ENCODE data around the gene RFTN1. TPM values are rescaled to one million over a fixed set of nuclear protein-coding genes. Genes with fewer than 3 reads are reported as not detected.

The RFTN1 gene
- total and polyA plus RNA-seq, 2 donors (not counting 1 experiment from before 2014, with no cell fraction given), result 32.4 to 156 TPM

DNA sequence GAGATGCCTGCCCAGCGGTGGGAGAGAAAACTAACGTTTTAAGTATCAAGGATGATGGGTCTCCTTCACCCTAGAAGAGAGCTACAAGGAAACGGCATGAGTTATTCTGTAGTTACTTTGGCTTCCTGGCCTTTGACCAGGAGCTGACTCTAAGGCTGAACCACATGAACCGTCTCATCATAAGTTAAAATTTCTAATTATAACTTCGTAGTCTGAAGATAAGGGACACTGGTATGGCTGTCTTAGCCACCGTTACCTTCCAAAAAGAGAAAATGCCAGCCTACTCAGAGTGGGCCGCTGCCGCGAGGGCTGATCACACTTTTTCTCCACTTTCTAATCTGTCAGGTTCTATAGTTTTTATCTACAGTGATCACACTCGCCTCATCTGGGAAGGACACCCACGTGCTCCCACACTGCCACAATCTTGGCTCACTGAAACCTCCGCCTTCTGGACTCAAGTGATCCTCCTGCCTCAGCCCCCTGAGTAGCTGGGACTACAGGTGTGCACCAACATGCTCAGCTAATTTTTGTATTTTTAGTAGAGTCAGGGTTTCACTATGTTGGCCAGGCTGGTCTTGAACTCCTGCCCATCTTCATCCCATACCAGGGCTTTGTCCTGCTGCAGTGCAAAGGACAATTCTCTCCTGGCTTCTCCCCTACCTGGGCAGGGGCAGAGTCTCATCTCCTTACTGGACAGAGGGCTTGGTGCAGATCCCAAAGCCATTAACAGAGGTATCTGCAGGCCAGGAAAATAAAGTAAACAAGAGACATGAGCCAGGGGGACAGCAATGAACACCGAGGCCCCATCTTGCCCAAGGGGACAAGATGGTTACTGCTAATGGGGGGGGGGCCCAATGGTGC is 73.4 kb downstream of the RFTN1 start:
- Histone ChIP-seq H3K27me3 (replicated peaks in 1 of 4; ENCODE audit: control extremely low read depth in 1 of 4, control insufficient read depth in 3 of 4, insufficient read depth in 4 of 4, low read length in 3 of 4) (no peaks in the 10 kb centered on the region), H3K79me2 (ENCODE audit: control insufficient read depth, insufficient read depth, low read length) (peaks cover 90% of the 10 kb centered on the region), H3K27ac (ENCODE audit: low read length in 2 of 2) (no peak overlapping the region), H3K9ac (ENCODE audit: low read length) (no peak overlapping the region), H2AFZ (ENCODE audit: insufficient read depth, low read depth, low read length, poor library complexity, severe bottlenecking) (no peak overlapping the region), H4K20me1 (ENCODE audit: control insufficient read depth, insufficient read depth, low read length, poor library complexity, severe bottlenecking) (peaks cover 24% of the 10 kb centered on the region), H3K9me3 (ENCODE audit: control extremely low read depth in 1 of 3, control insufficient read depth in 2 of 3, insufficient read depth in 1 of 3, low read length in 2 of 3) (peaks cover 0 to 2% (median 0%) of the 10 kb centered on the region in 3 donors), H3K36me3 (replicated peaks in 1 of 2; ENCODE audit: control extremely low read depth in 1 of 2, control insufficient read depth in 1 of 2, extremely low read depth in 1 of 2, insufficient read depth in 2 of 2, low read length in 1 of 2) (peaks cover 0 to 3% of the 10 kb centered on the region in 2 experiments), H3K4me3 (ENCODE audit: control extremely low read depth in 1 of 5, extremely low read depth in 1 of 5, insufficient read depth in 1 of 5, low read depth in 2 of 5, low read length in 4 of 5) (no peak overlapping the region), H3K4me1 (ENCODE audit: control insufficient read depth in 2 of 2, insufficient read depth in 2 of 2, low read length in 2 of 2) (peaks cover 9 to 12% of the 10 kb centered on the region in 2 donors), H3K4me2 (replicated peaks; ENCODE audit: low read depth, low read length, poor library complexity, severe bottlenecking) (no peak overlapping the region)
- ChIA-PET POLR2A (no interaction called here), CTCF (no interaction called here)
- Mint-ChIP-seq H3K27me3 (no peaks in the 10 kb centered on the region), H3K4me1 (peaks cover 28% of the 10 kb centered on the region), H3K27ac (no peak overlapping the region), H3K9me3 (ENCODE audit: insufficient read depth) (peaks cover 2% of the 10 kb centered on the region), H3K4me3 (no peak overlapping the region)
- WGBS (ENCODE audit: insufficient coverage), result 100% methylated on average over 6 of the region's 13 CpGs
- intact Hi-C loops (cut with micrococcal nuclease), result no loop called here
- DNase-seq, result no peak
- TF ChIP-seq EZH2 (IDR thresholded peaks at IDR 0.05; ENCODE audit: borderline replicate concordance, insufficient read depth, low read depth, low read length, poor library complexity, severe bottlenecking), result no peak
- TF ChIP-seq, protein P1, sequence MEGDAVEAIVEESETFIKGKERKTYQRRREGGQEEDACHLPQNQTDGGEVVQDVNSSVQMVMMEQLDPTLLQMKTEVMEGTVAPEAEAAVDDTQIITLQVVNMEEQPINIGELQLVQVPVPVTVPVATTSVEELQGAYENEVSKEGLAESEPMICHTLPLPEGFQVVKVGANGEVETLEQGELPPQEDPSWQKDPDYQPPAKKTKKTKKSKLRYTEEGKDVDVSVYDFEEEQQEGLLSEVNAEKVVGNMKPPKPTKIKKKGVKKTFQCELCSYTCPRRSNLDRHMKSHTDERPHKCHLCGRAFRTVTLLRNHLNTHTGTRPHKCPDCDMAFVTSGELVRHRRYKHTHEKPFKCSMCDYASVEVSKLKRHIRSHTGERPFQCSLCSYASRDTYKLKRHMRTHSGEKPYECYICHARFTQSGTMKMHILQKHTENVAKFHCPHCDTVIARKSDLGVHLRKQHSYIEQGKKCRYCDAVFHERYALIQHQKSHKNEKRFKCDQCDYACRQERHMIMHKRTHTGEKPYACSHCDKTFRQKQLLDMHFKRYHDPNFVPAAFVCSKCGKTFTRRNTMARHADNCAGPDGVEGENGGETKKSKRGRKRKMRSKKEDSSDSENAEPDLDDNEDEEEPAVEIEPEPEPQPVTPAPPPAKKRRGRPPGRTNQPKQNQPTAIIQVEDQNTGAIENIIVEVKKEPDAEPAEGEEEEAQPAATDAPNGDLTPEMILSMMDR (IDR thresholded peaks at IDR 0.05), result no peak
- no peak for ATAC-seq (ENCODE audit: low read depth)

DNA sequence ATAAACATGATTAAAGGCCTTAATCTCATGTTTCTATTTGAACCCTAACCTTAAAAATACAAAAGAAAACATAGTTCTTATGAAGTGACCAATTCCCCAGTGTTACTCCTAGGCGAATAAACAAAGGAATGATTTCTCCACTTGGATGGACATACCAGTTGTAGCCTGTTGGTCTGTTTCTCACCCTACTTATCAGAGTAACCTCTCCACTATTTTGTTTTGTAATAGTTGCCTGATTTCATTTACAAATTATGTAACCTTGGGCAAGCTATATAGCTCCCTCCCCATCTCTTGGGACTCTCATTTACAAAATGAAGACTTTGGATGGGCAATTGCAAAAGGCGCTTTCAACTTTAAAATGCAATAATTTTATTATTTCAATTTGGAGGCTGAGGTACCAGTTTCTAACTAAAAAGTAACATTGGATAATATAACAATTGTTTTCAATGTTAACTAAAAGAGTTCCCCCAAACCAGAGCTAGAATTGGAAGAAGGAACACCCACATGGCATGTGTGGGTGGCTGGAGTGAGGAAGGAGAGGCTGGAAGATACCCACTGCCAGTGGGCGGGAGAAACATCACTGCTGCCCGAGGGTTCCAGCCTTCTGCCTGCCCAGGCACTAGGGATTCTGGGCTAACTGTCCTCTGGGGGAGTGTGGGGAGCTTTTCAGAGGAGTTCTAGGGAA is 74.2 kb downstream of the RFTN1 start:
- intact Hi-C loops (cut with micrococcal nuclease), result no loop called here
- Mint-ChIP-seq H3K9me3 (ENCODE audit: insufficient read depth) (peaks cover 2% of the 10 kb centered on the region), H3K27me3 (no peaks in the 10 kb centered on the region), H3K4me3 (no peak overlapping the region), H3K4me1 (peaks cover 34% of the 10 kb centered on the region), H3K27ac (no peak overlapping the region)
- no peak overlapping the region for H3K27ac ChIP-seq (ENCODE audit: low read length in 2 of 2)
- POLR2A ChIA-PET, result no interaction called here
- peaks cover 12 to 15% of the 10 kb centered on the region in 2 donors for H3K4me1 ChIP-seq (ENCODE audit: control insufficient read depth in 2 of 2, insufficient read depth in 2 of 2, low read length in 2 of 2)
- no peak for ATAC-seq (ENCODE audit: low read depth)
- no peak overlapping the region for H3K9ac ChIP-seq (ENCODE audit: low read length)
- H3K36me3 ChIP-seq (replicated peaks in 1 of 2; ENCODE audit: control extremely low read depth in 1 of 2, control insufficient read depth in 1 of 2, extremely low read depth in 1 of 2, insufficient read depth in 2 of 2, low read length in 1 of 2), result peaks cover 0 to 3% of the 10 kb centered on the region in 2 experiments
- TF ChIP-seq, protein P1 (IDR thresholded peaks at IDR 0.05), result no peak
- TF ChIP-seq EZH2 (IDR thresholded peaks at IDR 0.05; ENCODE audit: borderline replicate concordance, insufficient read depth, low read depth, low read length, poor library complexity, severe bottlenecking), result no peak
- H3K27me3 ChIP-seq (replicated peaks in 1 of 4; ENCODE audit: control extremely low read depth in 1 of 4, control insufficient read depth in 3 of 4, insufficient read depth in 4 of 4, low read length in 3 of 4), result no peaks in the 10 kb centered on the region
- DNase-seq, result no peak
- H2AFZ ChIP-seq (ENCODE audit: insufficient read depth, low read depth, low read length, poor library complexity, severe bottlenecking), result no peak overlapping the region
- no peak overlapping the region for H3K4me3 ChIP-seq (ENCODE audit: control extremely low read depth in 1 of 5, extremely low read depth in 1 of 5, insufficient read depth in 1 of 5, low read depth in 2 of 5, low read length in 4 of 5)
- H3K79me2 ChIP-seq (ENCODE audit: control insufficient read depth, insufficient read depth, low read length), result peaks cover 87% of the 10 kb centered on the region
- H3K9me3 ChIP-seq (ENCODE audit: control extremely low read depth in 1 of 3, control insufficient read depth in 2 of 3, insufficient read depth in 1 of 3, low read length in 2 of 3), result peaks cover 0 to 2% (median 0%) of the 10 kb centered on the region in 3 donors
- H3K4me2 ChIP-seq (replicated peaks; ENCODE audit: low read depth, low read length, poor library complexity, severe bottlenecking), result no peak overlapping the region
- CTCF ChIA-PET, result no interaction called here
- 88% methylated on average over 1 of the region's 4 CpGs for WGBS (ENCODE audit: insufficient coverage)
- peaks cover 28% of the 10 kb centered on the region for H4K20me1 ChIP-seq (ENCODE audit: control insufficient read depth, insufficient read depth, low read length, poor library complexity, severe bottlenecking)
